Neural progenitor cell (in vitro differentiated cells): Measurements from ENCODE around the gene CATSPER4. TPM values are rescaled to one million over a fixed set of nuclear protein-coding genes. Genes with fewer than 3 reads are reported as not detected.
"Not testable (repeated sequence)": the region's sequence is repeated elsewhere in the genome, so short reads cannot be mapped to it uniquely, and the experiment has no call there.

ENCODE experiments used
- DNase-seq: peaks from one replicate; pipeline ENCODE4 v3.0.0-alpha.2; 2016; ENCODE audit warnings: low spot score
- H2AFZ ChIP-seq: fragments of 200-600 bp; sonication (generic); replicated peaks from 2 replicates; pipeline ENCODE4 v1.6.1; 2016; ENCODE audit warnings: antibody characterized with exemption
- H3F3A ChIP-seq: fragments of 200-600 bp; sonication (generic); 2 replicates; pipeline ENCODE4 v1.6.1; 2016; ENCODE audit warnings: antibody characterized with exemption, low read depth
- H3K27ac ChIP-seq: fragments of 200-600 bp; sonication (generic); 2 replicates; pipeline ENCODE4 v1.5.1; 2016; ENCODE audit warnings: mild to moderate bottlenecking
- H3K27me3 ChIP-seq: fragments of 200-600 bp; sonication (generic); 2 replicates; pipeline ENCODE4 v1.6.1; 2016; ENCODE audit warnings: mild to moderate bottlenecking, moderate library complexity
- H3K36me3 ChIP-seq: fragments of 200-600 bp; sonication (generic); 2 replicates; pipeline ENCODE4 v1.5.1; 2016
- H3K4me1 ChIP-seq: fragments of 200-600 bp; sonication (generic); 2 replicates; pipeline ENCODE4 v1.6.1; 2016; ENCODE audit warnings: mixed run types
- H3K4me2 ChIP-seq: fragments of 200-600 bp; sonication (generic); 2 replicates; pipeline ENCODE4 v1.6.1; 2016
- H3K4me3 ChIP-seq: fragments of 200-600 bp; sonication (generic); 2 replicates; pipeline ENCODE4 v1.5.1; 2016
- H3K79me2 ChIP-seq: fragments of 200-600 bp; sonication (generic); 2 replicates; pipeline ENCODE4 v1.6.1; 2016; ENCODE audit warnings: low read depth
- H3K9ac ChIP-seq: fragments of 200-600 bp; sonication (generic); 2 replicates; pipeline ENCODE4 v1.6.1; 2016
- H3K9me3 ChIP-seq: fragments of 200-600 bp; sonication (generic); 2 replicates; pipeline ENCODE4 v1.5.1; 2016; ENCODE audit warnings: low read depth
- H4K20me1 ChIP-seq: fragments of 200-600 bp; sonication (generic); 2 replicates; pipeline ENCODE4 v1.6.1; 2016; ENCODE audit warnings: low read depth
- H3K27ac Mint-ChIP-seq: 3 replicates; pipeline ENCODE4 v1.8.0; 2021; ENCODE audit warnings: mixed read lengths
- H3K27me3 Mint-ChIP-seq: 2 replicates; pipeline ENCODE4 v1.8.0; 2022; ENCODE audit warnings: low read depth, mild to moderate bottlenecking, inconsistent platforms, moderate library complexity, mixed read lengths; ENCODE audit not compliant: insufficient read depth
- H3K36me3 Mint-ChIP-seq: 3 replicates; pipeline ENCODE4 v1.8.0; 2021; ENCODE audit warnings: mixed read lengths
- H3K4me1 Mint-ChIP-seq: 3 replicates; pipeline ENCODE4 v1.8.0; 2021; ENCODE audit warnings: mixed read lengths
- H3K4me3 Mint-ChIP-seq: 3 replicates; pipeline ENCODE4 v1.8.0; 2021; ENCODE audit warnings: mild to moderate bottlenecking, moderate library complexity, mixed read lengths
- H3K9me3 Mint-ChIP-seq: 3 replicates; pipeline ENCODE4 v1.8.0; 2020; ENCODE audit warnings: mixed read lengths
- CTCF ChIP-seq: fragments of 200-600 bp; sonication (generic); IDR thresholded peaks from 2 replicates; pipeline ENCODE4 v1.5.1; 2017; ENCODE audit warnings: antibody characterized with exemption, mild to moderate bottlenecking
- EZH2 ChIP-seq: fragments of 200-600 bp; sonication (generic); IDR thresholded peaks from 2 replicates; pipeline ENCODE4 v1.6.1; 2017; ENCODE audit warnings: antibody characterized with exemption, mild to moderate bottlenecking, moderate library complexity
- EZH2phosphoT487 ChIP-seq: fragments of 200-600 bp; sonication (generic); IDR thresholded peaks from 2 replicates; pipeline ENCODE4 v1.6.1; 2017; ENCODE audit warnings: antibody characterized with exemption
- total RNA-seq: library from RNA; depleted of rRNA; stranded (reverse); fragments of >200 nt; gene quantifications from 2 replicates; pipeline ENCODE4 v1.2.3, GENCODE V29; 2015; ENCODE audit warnings: low replicate concordance

Gene CATSPER4
- total RNA-seq, 1 donor from 2014 or later: not detected

- H2AFZ ChIP-seq: peak overlapping the region; percentile 74
- H4K20me1 ChIP-seq: no peaks in the 10 kb centered on the region
- TF ChIP-seq EZH2phosphoT487 (no peak), CTCF (no peak), EZH2 (peak; percentile 5)
- H3K79me2 ChIP-seq: no peaks in the 10 kb centered on the region
- no peak overlapping the region for H3K9ac ChIP-seq
- Mint-ChIP-seq H3K4me1 (peaks cover 12% of the 10 kb centered on the region), H3K27ac (no peak overlapping the region), H3K27me3 (peaks cover 19% of the 10 kb centered on the region), H3K9me3 (no peaks in the 10 kb centered on the region), H3K4me3 (peak overlapping the region; percentile 79), H3K36me3 (no peaks in the 10 kb centered on the region)
- peaks cover 8% of the 10 kb centered on the region for H3K4me1 ChIP-seq
- H3K27ac ChIP-seq: no peak overlapping the region
- peak overlapping the region; percentile 49 for H3K4me3 ChIP-seq
- H3F3A ChIP-seq: peaks cover 18% of the 10 kb centered on the region
- H3K4me2 ChIP-seq: peak overlapping the region; percentile 86
- H3K9me3 ChIP-seq: no peaks in the 10 kb centered on the region
- peak; percentile 93 for DNase-seq
- H3K36me3 ChIP-seq: no peaks in the 10 kb centered on the region
- H3K27me3 ChIP-seq: peaks cover 51% of the 10 kb centered on the region
Measured at GRCh38 chr1:26225033-26225831, 34.8 kb downstream of the CATSPER4 start.

DNA sequence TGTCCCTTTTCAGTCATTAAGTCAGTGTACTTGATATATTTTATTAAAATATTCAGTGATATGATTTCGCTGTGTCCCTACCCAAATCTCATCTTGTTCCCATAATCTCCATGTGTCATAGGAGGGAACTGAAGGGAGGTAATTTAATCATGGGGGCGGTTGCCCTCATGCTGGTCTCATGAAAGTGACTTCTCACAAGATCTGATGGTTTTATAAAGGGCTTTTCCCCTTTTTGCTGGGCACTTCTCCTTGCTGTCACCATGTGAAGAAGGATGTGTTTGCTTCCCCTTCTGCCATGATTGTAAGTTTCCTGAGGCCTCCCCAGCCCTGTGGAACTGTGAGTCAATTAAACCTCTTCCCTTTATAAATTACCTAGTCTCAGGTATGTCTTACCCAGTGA is 40.3 kb downstream of the CATSPER4 start:
- not testable (repeated sequence) for H3K9me3 ChIP-seq, H4K20me1 ChIP-seq

GRCh38 chr1:26233903-26234643 is 43.7 kb downstream of the CATSPER4 start, which contains the start of gene CEP85:
Gene CEP85 (plus strand): TSS chr1:26234200. CDS start chr1:26239784, 5,584 bp downstream.
- H3F3A ChIP-seq: peaks cover 13% of the 10 kb centered on the region
- Mint-ChIP-seq H3K9me3 (peaks cover 2% of the 10 kb centered on the region), H3K27me3 (no peaks in the 10 kb centered on the region), H3K36me3 (peaks cover 15% of the 10 kb centered on the region), H3K4me1 (peaks cover 20% of the 10 kb centered on the region), H3K4me3 (peak within 1 kb of the TSS; percentile 94), H3K27ac (peak within 1 kb of the TSS; percentile 20)
- H2AFZ ChIP-seq: peak within 1 kb of the TSS; percentile 86
- peak within 1 kb of the TSS; percentile 11 for H3K27ac ChIP-seq
- no peaks in the 10 kb centered on the region for H3K36me3 ChIP-seq
- peak; percentile 99 for DNase-seq
- H3K27me3 ChIP-seq: no peaks in the 10 kb centered on the region
- no peaks in the 10 kb centered on the region for H3K4me1 ChIP-seq
- no peaks in the 10 kb centered on the region for H3K9me3 ChIP-seq
- peak within 1 kb of the TSS; percentile 84 for H3K4me3 ChIP-seq
- H3K4me2 ChIP-seq: peak within 1 kb of the TSS; percentile 87
- H3K9ac ChIP-seq: peak within 1 kb of the TSS; percentile 61
- TF ChIP-seq CTCF (peak; percentile 89), EZH2phosphoT487 (no peak), EZH2 (no peak)
- peaks cover 49% of the 10 kb centered on the region for H3K79me2 ChIP-seq
- H4K20me1 ChIP-seq: peaks cover 30% of the 10 kb centered on the region

More for the DNA sequence above, 40.3 kb downstream of the CATSPER4 start:
- not testable (repeated sequence) for H3K9me3 Mint-ChIP-seq, H3K4me3 Mint-ChIP-seq, H3K27ac ChIP-seq, H3K4me1 ChIP-seq, H3K36me3 Mint-ChIP-seq, H2AFZ ChIP-seq, DNase-seq, H3K36me3 ChIP-seq, H3K4me3 ChIP-seq, H3K27ac Mint-ChIP-seq, H3K9ac ChIP-seq, H3K4me2 ChIP-seq
- peaks cover 19% of the 10 kb centered on the region for H3K27me3 ChIP-seq
- peaks cover 19% of the 10 kb centered on the region for H3F3A ChIP-seq
- peaks cover 14% of the 10 kb centered on the region for H3K4me1 Mint-ChIP-seq
- peaks cover 12% of the 10 kb centered on the region for H3K27me3 Mint-ChIP-seq
- H3K79me2 ChIP-seq: peaks cover 15% of the 10 kb centered on the region
